ENCODE data around the gene SDCBP2. TPM values are rescaled to one million over a fixed set of nuclear protein-coding genes. Genes with fewer than 3 reads are reported as not detected.

The SDCBP2 gene
- total and polyA plus RNA-seq, 10 of the 15 experiments (the other 5 are each of a cell fraction or from before 2014, with no cell fraction given) = 0.16 to 2.4 (median 1.1) TPM; not detected in 1

GRCh38 chr20:1373036-1373435 lies 44.1 kb upstream of the SDCBP2 start:
- no peak for TF ChIP-seq SRF (IDR thresholded peaks at IDR 0.05; ENCODE audit: low read depth in 2 of 2, low read length in 2 of 2)
- TF ChIP-seq WRNIP1 (IDR thresholded peaks at IDR 0.05; ENCODE audit: borderline replicate concordance, low read depth, low read length) = no peak
- no peak for TF ChIP-seq NBN (IDR thresholded peaks at IDR 0.05)
- TF ChIP-seq ZSCAN29 (IDR thresholded peaks at IDR 0.05) = no peak
- TF ChIP-seq NFYB (IDR thresholded peaks at IDR 0.05; ENCODE audit: insufficient read depth, low read depth, low read length) = no peak
- TF ChIP-seq MXI1 (IDR thresholded peaks at IDR 0.05; ENCODE audit: low read depth, low read length) = no peak
- H3K4me2 ChIP-seq (ENCODE audit: control insufficient read depth, insufficient read depth) = no peak overlapping the region
- H3K9ac ChIP-seq (ENCODE audit: control insufficient read depth, insufficient read depth, low read length) = no peak overlapping the region
- FAIRE-seq (no peak), ATAC-seq (no peak), DNase-seq (ENCODE audit: low read depth, low spot score) (no peak)
- 96% methylated on average over 3 of the region's 3 CpGs for WGBS (ENCODE audit: insufficient coverage, insufficient replicate concordance, low lambda C conversion rate, missing lambda C conversion rate)
- peaks cover 7% of the 10 kb centered on the region; the same call in 1 of the 2 replicates for H4K20me1 ChIP-seq (ENCODE audit: control insufficient read depth, insufficient read depth)
- no TSS peak for BruUV-seq (replicated peaks)
- H3K4me3 ChIP-seq = no peak overlapping the region
- H3K9me3 ChIP-seq (replicated peaks; ENCODE audit: control insufficient read depth, insufficient read depth, low read length) = no peaks in the 10 kb centered on the region
- H3K36me3 ChIP-seq (ENCODE audit: control insufficient read depth in 2 of 2, insufficient read depth in 2 of 2, low read length in 1 of 2) = peaks cover 15 to 39% of the 10 kb centered on the region in 2 experiments
- CTCF ChIA-PET = no interaction called here
- H2AFZ ChIP-seq (ENCODE audit: control insufficient read depth, low read depth, low read length) = no peak overlapping the region
- H3K27ac ChIP-seq (ENCODE audit: control insufficient read depth, insufficient read depth) = no peak overlapping the region
- H3K27me3 ChIP-seq (replicated peaks in 1 of 2; ENCODE audit: control insufficient read depth in 2 of 2, insufficient read depth in 2 of 2, low read length in 1 of 2) = no peaks in the 10 kb centered on the region
- peaks cover 24% of the 10 kb centered on the region for H3K4me1 ChIP-seq (ENCODE audit: control insufficient read depth, insufficient read depth, low read length)
- intact Hi-C loops (cut with micrococcal nuclease; ENCODE audit: unreplicated experiment) = no loop called here
- RAD21 ChIA-PET (ENCODE audit: unreplicated experiment) = no interaction called here
- SMC1A ChIA-PET (ENCODE audit: uncharacterized antibody, unreplicated experiment) = no interaction called here
- peaks cover 34% of the 10 kb centered on the region for H3K79me2 ChIP-seq (ENCODE audit: control insufficient read depth, insufficient read depth, low read length)
- POLR2A ChIA-PET = no interaction called here
- in situ Hi-C loops (cut with MboI) = no loop called here

DNA sequence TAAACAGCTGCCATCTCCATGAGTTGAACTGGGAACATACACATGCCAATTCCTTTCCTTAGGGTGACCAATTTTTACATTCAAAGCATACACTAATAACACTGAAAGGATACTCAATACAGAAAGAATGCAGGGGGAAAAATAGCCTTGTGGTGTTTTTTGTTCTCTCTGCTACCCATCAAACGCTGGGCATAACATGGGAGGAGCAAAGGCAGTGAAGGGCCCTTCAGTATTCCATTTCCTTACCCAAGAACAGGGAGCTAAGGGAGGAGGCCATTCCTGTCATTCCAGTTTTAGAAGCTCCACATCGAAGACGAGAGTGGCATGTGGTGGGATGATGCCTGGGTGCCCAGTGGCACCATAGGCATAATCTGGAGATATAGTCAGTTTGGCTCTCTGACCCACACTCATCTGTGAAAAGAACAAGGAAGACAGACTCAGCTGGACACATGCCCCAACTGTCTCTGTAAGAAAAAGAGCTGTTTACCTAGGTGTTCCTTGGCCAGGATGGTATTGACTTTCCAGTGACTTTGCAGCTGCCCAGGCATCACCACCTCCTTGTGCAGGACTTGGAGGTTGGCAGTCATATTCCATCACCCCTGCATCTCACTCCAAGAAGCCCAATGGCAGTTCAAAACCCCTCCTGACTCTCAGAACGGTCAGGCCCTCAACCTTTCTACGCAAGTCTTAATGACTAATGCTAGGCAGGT lies 43.0 kb upstream of the SDCBP2 start:
- Histone ChIP-seq H3K4me1 (ENCODE audit: control insufficient read depth, insufficient read depth, low read length) (peaks cover 13% of the 10 kb centered on the region), H3K9me3 (replicated peaks; ENCODE audit: control insufficient read depth, insufficient read depth, low read length) (no peaks in the 10 kb centered on the region), H3K27me3 (replicated peaks in 1 of 2; ENCODE audit: control insufficient read depth in 2 of 2, insufficient read depth in 2 of 2, low read length in 1 of 2) (no peaks in the 10 kb centered on the region), H3K79me2 (ENCODE audit: control insufficient read depth, insufficient read depth, low read length) (peaks cover 23% of the 10 kb centered on the region), H3K36me3 (ENCODE audit: control insufficient read depth in 2 of 2, insufficient read depth in 2 of 2, low read length in 1 of 2) (peaks cover 17 to 45% of the 10 kb centered on the region in 2 experiments), H3K4me3 (no peak overlapping the region), H2AFZ (ENCODE audit: control insufficient read depth, low read depth, low read length) (no peak overlapping the region), H3K27ac (ENCODE audit: control insufficient read depth, insufficient read depth) (no peak overlapping the region), H3K4me2 (ENCODE audit: control insufficient read depth, insufficient read depth) (no peak overlapping the region), H4K20me1 (ENCODE audit: control insufficient read depth, insufficient read depth) (peaks cover 5% of the 10 kb centered on the region; the same call in 1 of the 2 replicates), H3K9ac (ENCODE audit: control insufficient read depth, insufficient read depth, low read length) (no peak overlapping the region)
- ATAC-seq = no peak
- TF ChIP-seq CHD4 (IDR thresholded peaks at IDR 0.05) = no peak
- TF ChIP-seq CEBPB (IDR thresholded peaks at IDR 0.05; ENCODE audit: borderline replicate concordance in 1 of 2, low read depth in 2 of 2, low read length in 2 of 2) = no peak
- TF ChIP-seq, protein P1, sequence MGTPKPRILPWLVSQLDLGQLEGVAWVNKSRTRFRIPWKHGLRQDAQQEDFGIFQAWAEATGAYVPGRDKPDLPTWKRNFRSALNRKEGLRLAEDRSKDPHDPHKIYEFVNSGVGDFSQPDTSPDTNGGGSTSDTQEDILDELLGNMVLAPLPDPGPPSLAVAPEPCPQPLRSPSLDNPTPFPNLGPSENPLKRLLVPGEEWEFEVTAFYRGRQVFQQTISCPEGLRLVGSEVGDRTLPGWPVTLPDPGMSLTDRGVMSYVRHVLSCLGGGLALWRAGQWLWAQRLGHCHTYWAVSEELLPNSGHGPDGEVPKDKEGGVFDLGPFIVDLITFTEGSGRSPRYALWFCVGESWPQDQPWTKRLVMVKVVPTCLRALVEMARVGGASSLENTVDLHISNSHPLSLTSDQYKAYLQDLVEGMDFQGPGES (IDR thresholded peaks at IDR 0.05) = no peak
- TF ChIP-seq, protein P2, sequence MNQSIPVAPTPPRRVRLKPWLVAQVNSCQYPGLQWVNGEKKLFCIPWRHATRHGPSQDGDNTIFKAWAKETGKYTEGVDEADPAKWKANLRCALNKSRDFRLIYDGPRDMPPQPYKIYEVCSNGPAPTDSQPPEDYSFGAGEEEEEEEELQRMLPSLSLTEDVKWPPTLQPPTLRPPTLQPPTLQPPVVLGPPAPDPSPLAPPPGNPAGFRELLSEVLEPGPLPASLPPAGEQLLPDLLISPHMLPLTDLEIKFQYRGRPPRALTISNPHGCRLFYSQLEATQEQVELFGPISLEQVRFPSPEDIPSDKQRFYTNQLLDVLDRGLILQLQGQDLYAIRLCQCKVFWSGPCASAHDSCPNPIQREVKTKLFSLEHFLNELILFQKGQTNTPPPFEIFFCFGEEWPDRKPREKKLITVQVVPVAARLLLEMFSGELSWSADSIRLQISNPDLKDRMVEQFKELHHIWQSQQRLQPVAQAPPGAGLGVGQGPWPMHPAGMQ (IDR thresholded peaks at IDR 0.05; ENCODE audit: borderline replicate concordance) = no peak
- TF ChIP-seq NR2C1 (IDR thresholded peaks at IDR 0.05) = no peak
- TF ChIP-seq HDAC6 (IDR thresholded peaks at IDR 0.05; ENCODE audit: unreplicated experiment) = no peak
- TF ChIP-seq EP300 (IDR thresholded peaks at IDR 0.05; ENCODE audit: borderline replicate concordance in 1 of 2, control insufficient read depth in 1 of 2, low read depth in 2 of 2, low read length in 2 of 2) = no peak
- TF ChIP-seq CBFB (IDR thresholded peaks at IDR 0.05; ENCODE audit: low read depth) = no peak
- TF ChIP-seq FOXK2 (IDR thresholded peaks at IDR 0.05) = no peak
- in situ Hi-C loops (cut with MboI) = no loop called here
- CTCF ChIA-PET = interaction anchor here (0.8 to 1.3 kb wide), 2 partner anchors 41 to 96 kb away, joined by 4 to 5 read pairs; no protein-coding TSS in a partner anchor
- SMC1A ChIA-PET (ENCODE audit: uncharacterized antibody, unreplicated experiment) = interaction anchor here (1.1 to 1.6 kb wide), 2 partner anchors 10 to 14 kb away, joined by 3 to 5 read pairs; no protein-coding TSS in a partner anchor
- no peak for FAIRE-seq
- WGBS (ENCODE audit: insufficient coverage, insufficient replicate concordance, low lambda C conversion rate, missing lambda C conversion rate) = 98% methylated on average over 5 of the region's 5 CpGs
- POLR2A ChIA-PET = interaction anchor here (0.5 to 2.6 kb wide), 5 partner anchors 10 to 46 kb away, joined by 4 to 8 read pairs (median 4); no protein-coding TSS in a partner anchor
- RAD21 ChIA-PET (ENCODE audit: unreplicated experiment) = no interaction called here
- BruUV-seq (replicated peaks) = no TSS peak
- DNase-seq (ENCODE audit: low read depth, low spot score) = no peak
- intact Hi-C loops (cut with micrococcal nuclease; ENCODE audit: unreplicated experiment) = no loop called here

All from GM12878 (cell line).